ELR (cell line): Measurements from ENCODE around the gene IKZF4.

Experiments
- DNase-seq: peaks from one replicate; pipeline ENCODE4 v3.0.0-alpha.2; 2015; ENCODE audit warnings: low read depth

IKZF4 gene

GRCh38 chr12:56082967-56083366, 62.1 kb downstream of the IKZF4 start:
- no peak for DNase-seq

- peak; percentile 54 for DNase-seq
These were observed 64.2 kb downstream of the IKZF4 start for GRCh38 chr12:56084958-56085543.

GRCh38 chr12:56086096-56086495, 65.3 kb downstream of the IKZF4 start:
- no peak for DNase-seq

- DNase-seq: no peak
These were observed 65.8 kb downstream of the IKZF4 start for GRCh38 chr12:56086608-56087007.

GRCh38 chr12:56087220-56087619, 66.4 kb downstream of the IKZF4 start:
- DNase-seq: no peak
